SK-N-SH (cell line): ENCODE results near the gene CTRB1. TPM values are rescaled to one million over a fixed set of nuclear protein-coding genes. Genes with fewer than 3 reads are reported as not detected.

Experiments used
- CTCF ChIA-PET: fragments of 300-600, 350-600 bp; formaldehyde crosslinking; extraction: SDS; loops from one replicate; lab custom pipeline; 2021; lab: Yijun Ruan, JAX
- POLR2A ChIA-PET: fragments of 350-600 bp; sonication (Branson Sonifier 250); formaldehyde crosslinking; extraction: SDS; loops from one replicate; lab custom pipeline; 2020; ENCODE audit warnings: antibody characterized with exemption, inconsistent platforms; lab: Yijun Ruan, JAX
- DNase-seq: peaks from one replicate; pipeline ENCODE4 v3.0.0; 2012
- H2AFZ ChIP-seq: fragments of 200-600 bp; sonication (generic); 2 replicates; pipeline ENCODE4 v1.8.1; 2016; ENCODE audit warnings: antibody characterized with exemption, mild to moderate bottlenecking, low read depth
- H3F3A ChIP-seq: fragments of 200-600 bp; sonication (generic); replicated peaks from 2 replicates; pipeline ENCODE3; 2016; ENCODE audit warnings: antibody characterized with exemption, mild to moderate bottlenecking; ENCODE audit not compliant: insufficient read depth
- H3K27ac ChIP-seq, 2 experiments: fragments of 200-500 bp in 1 of 2; fragments of 200-600 bp in 1 of 2; sonication (Bioruptor generic) in 1 of 2; sonication (generic), shearing (Covaris generic) in 1 of 2; 2 replicates each; pipeline versions ENCODE4 v1.5.1 to v1.6.1; 2014 to 2016; ENCODE audit warnings: low read depth in 2 of 2, inconsistent platforms in 1 of 2, low read length in 1 of 2, mild to moderate bottlenecking in 1 of 2, mixed read lengths in 1 of 2
- H3K27me3 ChIP-seq: fragments of 200-600 bp; sonication (generic), shearing (Covaris generic); 2 replicates; pipeline ENCODE4 v1.6.1; 2016; ENCODE audit warnings: mixed run types; ENCODE audit not compliant: insufficient read depth
- H3K36me3 ChIP-seq, 2 experiments: fragments of 200-500 bp in 1 of 2; fragments of 200-600 bp in 1 of 2; sonication (Bioruptor generic) in 1 of 2; sonication (generic) in 1 of 2; replicated peaks in 1 of 2; 2 replicates each; pipeline versions ENCODE3 to v1.5.1; 2014 to 2016; ENCODE audit warnings: low read length in 1 of 2, mild to moderate bottlenecking in 1 of 2; ENCODE audit not compliant: insufficient read depth in 2 of 2, control insufficient read depth in 1 of 2
- H3K4me1 ChIP-seq, 2 experiments: fragments of 200-500 bp in 1 of 2; fragments of 200-600 bp in 1 of 2; sonication (Bioruptor generic) in 1 of 2; sonication (generic), shearing (Covaris generic) in 1 of 2; 2 replicates each; pipeline versions ENCODE4 v1.5.1 to v1.6.1; 2014 to 2016; ENCODE audit warnings: low read depth in 1 of 2, low read length in 1 of 2, mixed run types in 1 of 2; ENCODE audit not compliant: insufficient read depth in 2 of 2, control insufficient read depth in 1 of 2
- H3K4me2 ChIP-seq: fragments of 200-600 bp; sonication (generic), shearing (Covaris generic); 2 replicates; pipeline ENCODE4 v1.6.1; 2017; ENCODE audit warnings: mixed run types
- H3K4me3 ChIP-seq, 2 experiments: fragments of 200-500 bp in 1 of 2; fragments of 200-600 bp in 1 of 2; sonication (Bioruptor generic) in 1 of 2; sonication (generic), shearing (Covaris generic) in 1 of 2; 2 replicates each; pipeline versions ENCODE4 v1.5.1 to v1.8.1; 2014 to 2016; ENCODE audit warnings: low read depth in 2 of 2, inconsistent platforms in 1 of 2, low read length in 1 of 2, mild to moderate bottlenecking in 1 of 2, mixed read lengths in 1 of 2, moderate library complexity in 1 of 2
- H3K79me2 ChIP-seq: fragments of 200-600 bp; sonication (generic); 2 replicates; pipeline ENCODE4 v1.8.1; 2017; ENCODE audit warnings: mild to moderate bottlenecking; ENCODE audit not compliant: insufficient read depth
- H3K9ac ChIP-seq: fragments of 200-600 bp; sonication (generic); 2 replicates; pipeline ENCODE4 v1.6.1; 2017; ENCODE audit warnings: mixed run types
- H3K9me2 ChIP-seq: fragments of 200-600 bp; sonication (generic); 2 replicates; pipeline ENCODE4 v1.6.1; 2017; ENCODE audit warnings: mixed run types
- H3K9me3 ChIP-seq: fragments of 200-600 bp; sonication (generic); 2 replicates; pipeline ENCODE4 v1.6.1; 2017; ENCODE audit warnings: mixed run types, mild to moderate bottlenecking, moderate library complexity
- H4K20me1 ChIP-seq: fragments of 200-600 bp; sonication (generic); 2 replicates; pipeline ENCODE4 v1.6.1; 2017; ENCODE audit warnings: mild to moderate bottlenecking, mixed run types; ENCODE audit not compliant: insufficient read depth
- CHD2 ChIP-seq: fragments of 150-350 bp; IDR thresholded peaks from 2 replicates; pipeline ENCODE4 v1.6.1; 2018; ENCODE audit warnings: low read length; ENCODE audit not compliant: partially characterized antibody
- ELF1 ChIP-seq: IDR thresholded peaks from 2 replicates; pipeline ENCODE4 v1.4.0; 2012
- EZH2phosphoT487 ChIP-seq: fragments of 200-600 bp; sonication (generic); IDR thresholded peaks from 2 replicates; pipeline ENCODE4 v1.6.1; 2017; ENCODE audit warnings: low read depth, mixed run types, mild to moderate bottlenecking, antibody characterized with exemption, moderate library complexity, borderline replicate concordance
- FOSL2 ChIP-seq: IDR thresholded peaks from 2 replicates; pipeline ENCODE4 v1.4.0; 2012; ENCODE audit warnings: low read depth, mild to moderate bottlenecking, moderate library complexity, borderline replicate concordance
- FOXJ3 ChIP-seq: sonication (generic); formaldehyde crosslinking; IDR thresholded peaks from 2 replicates; pipeline ENCODE4 v1.5.1; 2020; ENCODE audit warnings: mild to moderate bottlenecking, missing genetic modification reagents
- FOXM1 ChIP-seq: IDR thresholded peaks from 2 replicates; pipeline ENCODE4 v1.4.0; 2012; ENCODE audit warnings: low read depth, mild to moderate bottlenecking
- GABPA ChIP-seq: IDR thresholded peaks from 2 replicates; pipeline ENCODE4 v1.4.0; 2012; ENCODE audit warnings: low read depth, mild to moderate bottlenecking
- JUND ChIP-seq: IDR thresholded peaks from 2 replicates; pipeline ENCODE4 v1.4.0; 2012
- MXI1 ChIP-seq: IDR thresholded peaks from 2 replicates; pipeline ENCODE4 v1.6.1; 2012; ENCODE audit warnings: mild to moderate bottlenecking, low read depth, low read length, improper control_type of control experiment
- NFIC ChIP-seq: IDR thresholded peaks from 2 replicates; pipeline ENCODE4 v1.4.0; 2012; ENCODE audit warnings: borderline replicate concordance
- POLR2AphosphoS5 ChIP-seq: IDR thresholded peaks from 2 replicates; pipeline ENCODE4 v1.6.1; 2012; ENCODE audit warnings: low read depth, low read length
- RCOR1 ChIP-seq: fragments of 150-350 bp; IDR thresholded peaks from 2 replicates; pipeline ENCODE4 v1.6.1; 2017; ENCODE audit warnings: antibody characterized with exemption, low read length
- RFX5 ChIP-seq: IDR thresholded peaks from 2 replicates; pipeline ENCODE4 v1.6.1; 2012; ENCODE audit warnings: mild to moderate bottlenecking, improper control_type of control experiment, low read length
- RXRA ChIP-seq: IDR thresholded peaks from 2 replicates; pipeline ENCODE4 v1.4.0; 2012; ENCODE audit warnings: low read depth, mild to moderate bottlenecking, borderline replicate concordance
- SIN3A ChIP-seq: IDR thresholded peaks from 2 replicates; pipeline ENCODE4 v1.6.1; 2012; ENCODE audit warnings: low read depth, mild to moderate bottlenecking, low read length, moderate library complexity, borderline replicate concordance
- SMC3 ChIP-seq: IDR thresholded peaks from 2 replicates; pipeline ENCODE4 v1.6.1; 2012; ENCODE audit warnings: low read depth, low read length, improper control_type of control experiment
- TAF1 ChIP-seq: IDR thresholded peaks from 2 replicates; pipeline ENCODE4 v1.6.1; 2012; ENCODE audit warnings: low read depth, mild to moderate bottlenecking, low read length, moderate library complexity, borderline replicate concordance
- TCF12 ChIP-seq: IDR thresholded peaks from 2 replicates; pipeline ENCODE4 v1.4.0; 2012
- YY1 ChIP-seq: IDR thresholded peaks from 2 replicates; pipeline ENCODE4 v1.4.0; 2012; ENCODE audit warnings: low read depth, mild to moderate bottlenecking
- WGBS: methylation state at CpG from one replicate; pipeline ENCODE4 v1.1.6; 2017; ENCODE audit warnings: low lambda C conversion rate; 5-methylcytosine and 5-hydroxymethylcytosine counted together
- polyA plus RNA-seq, 3 experiments: library from polyadenylated mRNA; depleted of rRNA; stranded (reverse); fragments of >200 nt; gene quantifications; 2 replicates each; pipeline ENCODE4 v1.2.3, GENCODE V29; 2012
- TF ChIP-seq, protein P1 (sequence below): IDR thresholded peaks from 2 replicates; pipeline ENCODE4 v1.4.0; 2012; ENCODE audit warnings: low read depth, borderline replicate concordance
- TF ChIP-seq, protein P2 (sequence below): IDR thresholded peaks from 2 replicates; pipeline ENCODE4; 2012
- TF ChIP-seq, protein P3 (sequence below): IDR thresholded peaks from 2 replicates; pipeline ENCODE4 v1.4.0; 2012; ENCODE audit warnings: low read depth
- TF ChIP-seq, protein P4 (sequence below): IDR thresholded peaks from 2 replicates; pipeline ENCODE4 v1.4.0; 2012; ENCODE audit warnings: low read depth, borderline replicate concordance

Gene CTRB1
- polyA plus RNA-seq, 1 of the 3 experiments (the other 2 are of a cell fraction), result not detected

DNA sequence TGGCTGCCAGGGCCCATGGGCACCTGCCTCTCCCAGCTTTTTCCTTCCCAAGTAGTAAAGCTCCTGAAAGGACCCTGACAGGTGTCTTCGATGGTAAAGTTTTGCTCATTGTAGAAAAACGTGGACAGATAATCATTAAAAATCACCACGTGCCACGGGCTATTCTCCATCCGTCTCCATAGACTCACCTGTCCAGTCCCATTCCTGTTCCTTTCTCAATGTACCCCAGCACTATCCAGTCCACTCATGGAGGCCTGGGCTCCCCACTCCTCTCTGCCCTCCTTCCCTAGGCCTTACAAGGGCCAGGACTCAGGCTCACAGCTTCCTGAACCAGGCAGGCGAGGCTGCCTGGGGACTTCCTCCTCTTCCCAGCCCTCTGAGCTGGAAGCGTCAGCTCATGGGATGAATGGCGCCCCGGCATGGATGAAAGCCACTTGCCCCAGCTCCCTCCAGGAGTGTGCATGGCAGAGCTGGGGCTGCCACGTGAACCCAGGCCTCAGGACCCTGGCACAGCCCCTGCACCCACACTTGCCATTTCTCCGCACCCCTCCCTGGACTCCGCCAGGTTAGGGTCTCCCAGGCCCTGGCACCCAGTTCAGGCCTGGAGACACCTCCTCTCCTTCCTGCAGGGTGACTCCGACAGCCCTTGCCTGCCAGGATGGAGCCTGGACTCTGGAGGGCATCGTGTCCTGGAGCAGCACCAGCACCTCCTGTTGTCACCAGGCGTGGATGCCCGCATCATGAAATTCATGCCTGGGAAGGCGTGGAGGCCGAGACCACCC is 8.8 kb downstream of the CTRB1 start:
- Histone ChIP-seq H4K20me1 (peaks cover 53% of the 10 kb centered on the region), H2AFZ (no peak overlapping the region)
- 95% methylated on average over 7 of the region's 18 CpGs for WGBS

DNA sequence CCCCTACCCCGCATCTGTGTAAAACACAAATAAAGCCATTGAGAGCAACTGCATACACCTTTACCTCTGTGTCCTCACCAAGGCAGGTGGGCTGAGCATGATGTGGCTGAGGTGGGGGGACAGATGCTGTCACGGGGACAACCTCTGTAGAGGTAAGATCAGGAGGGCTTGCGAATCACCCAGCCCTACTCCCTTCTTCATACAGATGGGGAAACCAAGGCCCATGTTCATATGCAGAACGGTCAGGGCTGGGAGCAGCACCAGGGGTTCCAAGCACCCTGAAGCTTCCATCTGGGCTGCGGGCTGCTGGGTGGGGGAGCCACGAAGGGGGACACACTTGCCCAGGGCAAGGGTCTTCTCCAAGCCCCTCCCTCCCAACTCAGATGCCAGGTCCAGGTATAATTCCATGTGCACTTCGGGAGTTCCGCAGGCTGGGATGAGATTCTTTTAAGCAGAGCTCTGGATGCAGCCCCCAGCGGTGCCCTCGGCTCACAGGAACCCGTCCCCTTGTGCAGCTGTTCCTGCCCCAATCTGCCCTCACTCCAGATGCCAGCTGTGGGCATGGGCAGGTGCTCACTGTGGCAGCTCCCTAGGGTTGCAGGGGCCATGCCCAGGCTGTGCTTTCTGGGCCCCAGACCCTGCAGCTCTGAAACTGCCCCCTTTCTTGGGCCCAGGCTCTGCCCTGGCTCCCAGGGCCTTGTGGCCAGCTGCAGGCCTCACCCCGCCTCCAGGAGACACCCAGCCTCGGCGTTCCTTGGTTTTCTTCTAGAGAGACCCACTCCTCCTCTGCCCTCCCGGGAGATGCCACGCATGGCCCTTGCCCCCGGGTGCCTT is 9.6 kb downstream of the CTRB1 start:
- peaks cover 0 to 2% of the 10 kb centered on the region in 2 experiments; a peak in 1 of 4 replicates for H3K4me1 ChIP-seq
- H3K4me3 ChIP-seq, result no peak overlapping the region
- H3F3A ChIP-seq, result peaks cover 40% of the 10 kb centered on the region
- no peak overlapping the region for H3K9ac ChIP-seq
- H4K20me1 ChIP-seq, result peaks cover 58% of the 10 kb centered on the region
- no peaks in the 10 kb centered on the region for H3K9me2 ChIP-seq
- peaks cover 46 to 51% of the 10 kb centered on the region in 2 experiments for H3K36me3 ChIP-seq
- CTCF ChIA-PET, result interaction anchor here (1.1 to 3.8 kb wide), 3 partner anchors 28 to 230 kb away, joined by 4 to 18 read pairs (median 5); partner anchors contain the start of gene ZNRF1
- H3K27ac ChIP-seq, result no peak overlapping the region
- H3K27me3 ChIP-seq, result no peaks in the 10 kb centered on the region
- WGBS, result 92% methylated on average over 13 of the region's 17 CpGs
- peaks cover 42% of the 10 kb centered on the region for H3K79me2 ChIP-seq
- POLR2A ChIA-PET, result no interaction called here
- no peak overlapping the region for H2AFZ ChIP-seq
- no peaks in the 10 kb centered on the region for H3K9me3 ChIP-seq
- H3K4me2 ChIP-seq, result no peak overlapping the region
- no peak for DNase-seq
- TF ChIP-seq FOSL2 (no peak), MXI1 (no peak), JUND (no peak), GABPA (no peak), EZH2phosphoT487 (no peak), RXRA (no peak)
- TF ChIP-seq, protein P1, sequence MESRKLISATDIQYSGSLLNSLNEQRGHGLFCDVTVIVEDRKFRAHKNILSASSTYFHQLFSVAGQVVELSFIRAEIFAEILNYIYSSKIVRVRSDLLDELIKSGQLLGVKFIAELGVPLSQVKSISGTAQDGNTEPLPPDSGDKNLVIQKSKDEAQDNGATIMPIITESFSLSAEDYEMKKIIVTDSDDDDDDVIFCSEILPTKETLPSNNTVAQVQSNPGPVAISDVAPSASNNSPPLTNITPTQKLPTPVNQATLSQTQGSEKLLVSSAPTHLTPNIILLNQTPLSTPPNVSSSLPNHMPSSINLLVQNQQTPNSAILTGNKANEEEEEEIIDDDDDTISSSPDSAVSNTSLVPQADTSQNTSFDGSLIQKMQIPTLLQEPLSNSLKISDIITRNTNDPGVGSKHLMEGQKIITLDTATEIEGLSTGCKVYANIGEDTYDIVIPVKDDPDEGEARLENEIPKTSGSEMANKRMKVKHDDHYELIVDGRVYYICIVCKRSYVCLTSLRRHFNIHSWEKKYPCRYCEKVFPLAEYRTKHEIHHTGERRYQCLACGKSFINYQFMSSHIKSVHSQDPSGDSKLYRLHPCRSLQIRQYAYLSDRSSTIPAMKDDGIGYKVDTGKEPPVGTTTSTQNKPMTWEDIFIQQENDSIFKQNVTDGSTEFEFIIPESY, result no peak
- TF ChIP-seq, protein P2, sequence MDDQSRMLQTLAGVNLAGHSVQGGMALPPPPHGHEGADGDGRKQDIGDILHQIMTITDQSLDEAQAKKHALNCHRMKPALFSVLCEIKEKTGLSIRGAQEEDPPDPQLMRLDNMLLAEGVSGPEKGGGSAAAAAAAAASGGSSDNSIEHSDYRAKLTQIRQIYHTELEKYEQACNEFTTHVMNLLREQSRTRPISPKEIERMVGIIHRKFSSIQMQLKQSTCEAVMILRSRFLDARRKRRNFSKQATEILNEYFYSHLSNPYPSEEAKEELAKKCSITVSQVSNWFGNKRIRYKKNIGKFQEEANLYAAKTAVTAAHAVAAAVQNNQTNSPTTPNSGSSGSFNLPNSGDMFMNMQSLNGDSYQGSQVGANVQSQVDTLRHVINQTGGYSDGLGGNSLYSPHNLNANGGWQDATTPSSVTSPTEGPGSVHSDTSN, result no peak
- TF ChIP-seq, protein P3, sequence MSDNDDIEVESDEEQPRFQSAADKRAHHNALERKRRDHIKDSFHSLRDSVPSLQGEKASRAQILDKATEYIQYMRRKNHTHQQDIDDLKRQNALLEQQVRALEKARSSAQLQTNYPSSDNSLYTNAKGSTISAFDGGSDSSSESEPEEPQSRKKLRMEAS, result no peak

More for the DNA sequence above, 8.8 kb downstream of the CTRB1 start:
- ChIA-PET CTCF (interaction anchor here (0.7 to 3.8 kb wide), 3 partner anchors 28 to 229 kb away, joined by 4 to 18 read pairs (median 5); partner anchors contain the start of gene ZNRF1), POLR2A (no interaction called here)
- H3F3A ChIP-seq, result peaks cover 37% of the 10 kb centered on the region
- H3K9me3 ChIP-seq, result no peaks in the 10 kb centered on the region
- no peaks in the 10 kb centered on the region for H3K9me2 ChIP-seq
- H3K4me1 ChIP-seq, result peaks cover 0 to 2% of the 10 kb centered on the region in 2 experiments; a peak in 1 of 4 replicates
- H3K27ac ChIP-seq, result no peak overlapping the region
- H3K9ac ChIP-seq, result no peak overlapping the region
- no peak overlapping the region for H3K4me2 ChIP-seq
- H3K4me3 ChIP-seq, result no peak overlapping the region
- DNase-seq, result no peak
- no peaks in the 10 kb centered on the region for H3K27me3 ChIP-seq
- peaks cover 34% of the 10 kb centered on the region for H3K79me2 ChIP-seq
- TF ChIP-seq, protein P1, result no peak
- TF ChIP-seq POLR2AphosphoS5 (no peak), RXRA (no peak), CHD2 (no peak), RCOR1 (no peak), JUND (no peak), FOSL2 (no peak), SIN3A (no peak), FOXM1 (no peak), ELF1 (no peak), RFX5 (no peak), TCF12 (no peak), TAF1 (no peak), SMC3 (no peak), NFIC (no peak), FOXJ3 (CRISPR knock-in tag) (no peak), YY1 (no peak)
- TF ChIP-seq, protein P4, sequence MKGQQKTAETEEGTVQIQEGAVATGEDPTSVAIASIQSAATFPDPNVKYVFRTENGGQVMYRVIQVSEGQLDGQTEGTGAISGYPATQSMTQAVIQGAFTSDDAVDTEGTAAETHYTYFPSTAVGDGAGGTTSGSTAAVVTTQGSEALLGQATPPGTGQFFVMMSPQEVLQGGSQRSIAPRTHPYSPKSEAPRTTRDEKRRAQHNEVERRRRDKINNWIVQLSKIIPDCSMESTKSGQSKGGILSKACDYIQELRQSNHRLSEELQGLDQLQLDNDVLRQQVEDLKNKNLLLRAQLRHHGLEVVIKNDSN, result no peak
- peaks cover 38 to 43% of the 10 kb centered on the region in 2 experiments for H3K36me3 ChIP-seq
